Measurements from ENCODE around the gene SHC4.
"Not testable (repeated sequence)": the region's sequence is repeated elsewhere in the genome, so short reads cannot be mapped to it uniquely, and the experiment has no call there.

The SHC4 gene

DNA sequence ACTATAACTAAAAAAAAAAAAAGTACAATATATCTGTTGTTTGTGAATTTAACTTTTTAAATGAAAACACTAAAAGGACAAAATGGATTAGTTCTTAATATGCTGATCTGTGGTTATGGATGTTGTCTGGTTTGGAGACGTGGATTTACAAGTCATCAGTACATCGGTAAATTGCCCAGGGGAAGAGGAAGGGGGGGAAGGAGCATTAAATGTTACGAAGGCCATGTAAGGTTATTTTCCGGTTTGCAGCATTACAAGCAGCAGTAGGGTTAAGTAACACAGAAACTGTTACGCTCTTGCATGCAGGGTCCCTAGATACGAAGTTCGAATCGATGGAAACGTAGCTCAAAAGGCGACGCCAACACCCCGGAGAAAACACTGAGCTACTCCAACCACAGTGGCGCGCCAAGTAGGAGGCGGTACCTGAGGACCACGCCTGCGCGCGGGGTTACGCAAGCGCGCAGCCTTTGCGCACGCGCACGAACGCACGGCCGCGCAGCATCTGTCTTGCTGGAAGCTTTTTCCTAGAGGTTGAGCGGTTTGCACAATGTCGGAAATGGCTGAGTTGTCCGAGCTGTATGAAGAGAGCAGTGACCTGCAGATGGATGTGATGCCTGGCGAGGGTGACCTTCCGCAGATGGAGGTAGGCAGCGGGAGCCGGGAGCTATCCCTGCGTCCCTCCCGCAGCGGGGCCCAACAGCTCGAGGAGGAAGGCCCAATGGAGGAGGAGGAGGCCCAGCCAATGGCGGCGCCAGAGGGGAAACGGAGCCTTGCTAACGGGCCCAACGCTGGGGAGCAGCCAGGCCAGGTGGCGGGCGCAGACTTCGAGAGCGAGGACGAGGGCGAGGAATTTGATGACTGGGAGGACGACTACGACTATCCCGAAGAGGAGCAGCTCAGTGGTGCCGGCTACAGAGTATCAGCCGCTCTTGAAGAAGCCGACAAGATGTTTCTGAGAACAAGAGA lies 85.8 kb downstream of the SHC4 start, which contains the start of gene EID1:
EID1 (plus strand) TSS at position 505 of the 966 bp plus-strand sequence; CDS start at position 548, 43 bp downstream.
- peak; percentile 83 for DNase-seq

DNA sequence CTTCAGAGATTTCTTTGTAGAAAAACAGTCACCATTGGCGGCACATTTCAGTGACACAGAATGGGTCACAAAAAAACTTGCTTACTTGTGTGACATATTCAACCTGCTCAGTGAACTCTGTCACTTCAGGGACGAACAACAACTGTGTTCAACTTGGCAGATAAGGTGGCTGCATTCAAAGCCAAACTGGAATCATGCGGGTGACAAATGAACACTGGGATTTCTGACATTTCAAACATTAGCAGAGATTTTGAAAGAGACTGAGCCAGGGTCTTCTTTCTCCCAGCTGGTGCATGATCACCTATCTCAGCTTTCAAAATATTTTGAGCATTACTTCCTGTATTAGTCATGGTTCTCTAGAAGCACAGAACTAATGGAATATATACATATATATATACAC lies 87.7 kb downstream of the SHC4 start:
- no peak for DNase-seq

DNA sequence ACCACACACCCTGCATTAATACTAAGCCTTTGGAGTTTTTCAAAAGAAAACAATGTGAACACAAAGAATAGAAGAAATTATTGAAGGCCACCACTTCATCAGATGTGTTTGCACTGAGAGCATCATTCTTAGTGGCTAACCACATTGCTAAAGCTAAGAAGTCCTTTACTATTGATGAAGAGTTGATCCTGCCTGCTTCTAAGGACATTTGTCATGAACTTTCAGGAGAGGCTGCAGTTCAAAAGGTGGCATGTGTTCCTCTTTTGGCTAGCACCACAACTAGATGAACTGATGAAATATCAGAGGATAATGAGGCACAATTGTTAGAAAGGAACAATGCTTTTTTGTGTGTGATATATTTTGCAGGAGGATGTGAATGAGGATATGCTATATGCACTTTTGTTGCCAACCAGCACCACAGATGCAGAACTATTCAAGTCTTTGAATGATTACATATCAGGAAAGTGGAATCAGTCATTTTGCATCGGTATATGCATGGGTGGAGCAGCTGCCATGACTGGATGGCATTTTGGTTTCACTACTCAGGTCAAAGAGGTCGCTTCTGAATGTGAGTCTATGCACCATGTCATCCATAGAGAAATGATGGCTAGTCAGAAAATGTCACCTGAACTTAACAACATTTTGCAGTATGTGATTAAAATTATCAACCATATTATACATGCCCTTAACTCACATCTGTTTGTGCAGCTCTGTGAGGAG lies 88.3 kb downstream of the SHC4 start:
- DNase-seq, result no peak

DNA sequence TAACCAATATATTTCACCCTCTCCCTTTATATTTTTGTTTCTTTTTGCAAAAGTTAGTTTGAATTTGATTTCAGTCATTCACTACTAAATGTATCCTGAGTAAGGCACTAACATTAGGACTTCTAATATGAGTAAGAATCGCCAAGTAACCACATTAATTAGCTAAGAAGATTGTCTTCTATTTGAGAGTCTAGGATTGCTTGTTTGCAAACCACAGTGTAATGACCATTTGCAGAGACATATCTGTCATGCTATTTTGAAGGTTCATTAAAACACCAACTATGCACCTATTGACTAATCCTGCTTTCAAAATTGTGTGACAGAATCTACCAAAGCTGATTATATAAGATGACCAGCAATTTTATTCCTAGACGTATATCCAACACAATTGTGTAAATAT lies 91.1 kb downstream of the SHC4 start:
- DNase-seq, result no peak

DNA sequence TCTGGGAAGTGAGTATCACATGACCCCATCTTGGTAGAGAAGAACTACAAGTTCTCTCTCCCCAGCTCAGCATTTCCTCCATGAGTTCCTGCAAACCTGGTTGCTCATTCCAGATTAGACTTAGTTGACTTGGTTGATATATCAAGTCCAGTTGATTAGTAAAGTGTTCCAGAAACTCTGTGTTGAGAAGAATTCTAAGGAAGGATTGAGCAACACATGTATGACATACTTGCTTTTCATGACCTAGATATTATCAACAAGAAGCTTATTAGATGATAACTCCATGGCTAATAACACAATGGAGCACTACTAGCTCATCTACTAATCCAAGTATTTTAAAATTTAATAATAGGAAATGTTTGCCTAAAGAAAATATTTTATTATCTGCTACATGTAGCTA lies 92.2 kb downstream of the SHC4 start:
- no peak for DNase-seq

DNA sequence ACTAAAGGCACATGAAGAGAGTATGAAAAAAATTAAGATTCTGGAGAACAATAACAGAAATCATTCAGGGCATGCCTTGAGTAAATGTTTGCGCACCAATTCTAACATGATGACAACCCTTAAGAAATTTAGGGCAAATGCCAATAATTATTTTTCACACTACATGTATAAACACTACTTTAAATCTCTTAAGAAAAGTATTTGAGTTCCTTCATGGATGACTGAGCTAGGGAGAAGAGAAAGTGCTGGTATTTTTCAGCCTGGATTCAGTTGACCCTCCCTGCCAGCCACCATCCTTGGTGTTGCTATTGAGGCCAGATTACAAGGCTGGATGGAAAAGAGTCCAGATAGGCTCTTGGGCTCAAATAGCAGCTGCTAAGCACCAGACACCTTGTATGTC lies 93.8 kb downstream of the SHC4 start:
- DNase-seq, result no peak

DNA sequence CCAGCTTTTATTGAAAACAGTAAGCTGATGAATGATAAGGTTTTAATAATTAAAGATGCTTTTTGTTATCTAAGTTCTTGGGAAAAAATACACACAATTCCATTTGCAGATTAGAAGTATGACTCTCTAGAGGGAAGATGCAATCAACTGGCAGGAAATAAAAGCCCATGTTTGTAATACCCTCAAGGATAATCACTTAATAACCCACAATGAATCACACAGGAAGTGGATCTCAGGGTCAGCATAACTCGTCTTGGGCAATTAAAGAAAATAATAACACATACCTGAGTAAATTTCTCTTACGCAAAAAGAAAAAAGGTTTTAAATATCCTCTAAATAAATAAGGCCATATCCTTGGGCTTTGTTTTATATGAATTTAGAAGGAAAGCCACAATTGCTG lies 95.2 kb downstream of the SHC4 start:
- DNase-seq, result no peak

DNA sequence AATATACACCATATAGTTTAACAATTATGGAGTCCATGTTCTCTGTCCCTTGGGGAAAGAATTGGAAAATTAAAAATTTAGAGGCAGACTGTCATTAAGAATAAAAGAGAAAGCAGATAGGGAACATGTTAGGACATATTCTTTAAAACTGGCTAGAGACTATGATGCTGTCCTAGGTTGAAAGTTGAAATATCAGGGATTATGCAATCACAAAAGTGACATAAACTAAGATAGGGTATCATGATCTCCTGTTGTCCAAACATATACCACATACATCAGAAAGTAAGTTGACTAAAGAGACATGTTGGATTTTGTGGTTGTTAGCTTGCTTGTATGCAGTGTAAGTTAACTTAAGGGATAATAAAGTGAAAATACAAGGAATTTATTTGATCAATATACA lies 95.7 kb downstream of the SHC4 start:
- DNase-seq, result no peak

DNA sequence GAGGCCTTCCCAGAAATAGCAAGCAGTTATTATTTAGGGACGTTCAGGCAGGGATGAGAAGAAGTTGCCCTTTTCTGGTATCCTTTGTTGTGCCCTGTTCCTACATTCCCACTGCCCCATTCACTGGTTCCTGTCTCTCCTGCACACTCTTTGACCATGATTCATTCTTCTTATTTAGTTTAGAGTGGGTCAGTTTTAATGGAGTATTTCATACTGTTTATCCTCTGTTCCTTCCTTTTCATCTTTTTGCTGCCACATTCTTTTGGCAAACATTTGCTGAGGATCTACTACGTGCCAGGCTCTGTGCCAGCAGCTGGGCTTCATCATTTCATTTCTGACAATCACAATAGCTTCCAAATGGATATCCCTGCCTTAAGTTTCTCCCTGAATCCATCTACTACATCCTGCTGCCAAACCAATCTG lies 97.6 kb downstream of the SHC4 start:
- no peak for DNase-seq

DNA sequence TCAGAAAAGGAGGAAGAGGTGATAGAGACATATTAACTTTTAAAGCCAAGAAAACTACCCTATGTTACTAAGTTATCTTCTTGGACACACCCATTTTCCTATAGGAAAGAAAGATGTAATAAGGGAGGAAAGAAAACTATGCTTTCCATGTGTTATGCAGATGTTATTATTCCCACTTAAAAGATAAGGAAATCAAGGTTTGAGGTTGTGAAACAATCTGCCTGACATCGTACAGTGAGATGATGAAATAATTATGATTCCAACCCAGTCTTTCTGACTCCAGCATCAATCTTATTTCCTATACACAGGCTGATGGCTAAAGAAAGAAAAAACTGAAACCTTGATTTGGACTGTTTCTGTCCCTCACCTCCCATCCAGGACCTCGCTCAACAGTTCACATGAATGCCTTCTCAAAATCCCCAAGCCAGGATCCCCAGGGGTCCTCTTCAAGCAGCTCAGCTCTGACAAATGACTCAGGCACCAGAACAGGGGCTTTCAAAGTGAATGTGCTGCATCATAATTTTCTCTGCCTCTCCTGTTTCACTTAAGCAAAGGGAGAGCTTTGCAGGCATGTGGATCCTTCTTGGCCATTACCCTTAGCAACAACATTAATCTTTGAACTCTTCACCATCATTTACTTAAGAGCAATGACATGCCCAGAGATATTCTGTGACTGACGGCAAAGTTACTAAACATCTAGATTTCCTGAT lies 98.2 kb downstream of the SHC4 start:
- no peak for DNase-seq

DNA sequence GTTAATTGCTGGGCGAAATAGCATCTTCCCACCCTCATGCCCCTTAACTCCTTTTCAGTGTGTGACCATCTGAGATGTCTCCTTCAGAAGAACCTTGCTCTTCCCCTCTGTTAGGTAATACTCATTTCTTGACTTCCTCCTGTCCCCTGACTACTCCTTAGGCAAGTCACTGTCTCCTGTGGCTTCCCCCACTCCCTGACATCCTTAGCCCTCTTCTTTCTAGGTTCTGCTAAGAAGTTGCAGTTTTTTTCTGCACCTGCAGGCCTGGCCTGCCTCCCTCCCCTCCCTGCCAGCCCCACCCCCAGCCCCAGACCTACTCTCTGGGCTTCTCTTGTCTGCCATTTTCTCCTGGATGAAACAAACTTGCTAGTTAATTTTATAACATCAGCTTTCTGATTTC lies 101.0 kb downstream of the SHC4 start:
- no peak for DNase-seq

DNA sequence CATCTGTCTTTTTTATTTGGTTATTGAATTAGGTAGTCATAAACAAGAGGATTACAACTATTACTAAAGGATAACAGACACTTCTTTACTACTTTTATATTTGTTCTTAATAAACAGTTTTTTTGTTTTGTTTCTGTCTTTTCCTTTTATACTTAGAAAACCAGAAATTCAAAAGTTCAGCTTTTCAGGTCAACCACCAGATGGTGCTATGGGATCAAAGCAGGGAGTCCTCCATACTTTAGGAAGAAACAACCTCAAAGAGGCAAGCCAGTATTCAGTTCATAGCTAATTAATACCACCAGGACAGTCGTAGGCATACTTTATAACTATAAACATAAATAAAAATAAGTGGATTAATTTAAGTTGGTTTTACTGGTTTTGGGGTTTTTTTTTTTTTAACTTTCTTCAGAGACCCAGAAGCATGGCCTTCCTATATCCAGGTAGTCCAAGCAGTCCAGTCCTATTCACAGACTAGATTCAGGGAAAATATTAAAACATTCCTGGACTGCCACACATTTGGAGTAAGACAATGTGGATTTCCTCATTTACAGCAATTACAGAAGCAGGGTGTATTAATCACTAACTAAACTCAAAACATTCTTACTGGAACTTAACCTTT lies 101.8 kb downstream of the SHC4 start:
- no peak for DNase-seq

DNA sequence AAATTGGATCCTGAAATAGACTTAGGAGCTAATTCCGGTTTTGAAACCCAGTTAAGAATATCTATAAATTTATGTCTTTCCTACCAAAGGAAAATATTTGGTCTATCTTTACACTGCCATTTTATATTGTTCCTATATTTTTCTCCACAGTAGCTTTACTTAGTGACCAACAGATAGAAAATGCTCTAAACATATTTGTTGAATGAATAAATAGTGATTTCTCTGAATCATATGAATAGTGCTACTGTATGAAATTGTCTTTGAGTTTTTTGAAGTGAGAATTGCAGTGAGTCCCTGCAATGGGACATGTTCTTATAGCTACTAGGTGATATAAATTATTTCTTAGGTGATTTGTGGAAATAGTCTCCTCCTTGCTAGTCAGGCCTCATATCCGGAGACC lies 104.3 kb downstream of the SHC4 start:
- no peak for DNase-seq

DNA sequence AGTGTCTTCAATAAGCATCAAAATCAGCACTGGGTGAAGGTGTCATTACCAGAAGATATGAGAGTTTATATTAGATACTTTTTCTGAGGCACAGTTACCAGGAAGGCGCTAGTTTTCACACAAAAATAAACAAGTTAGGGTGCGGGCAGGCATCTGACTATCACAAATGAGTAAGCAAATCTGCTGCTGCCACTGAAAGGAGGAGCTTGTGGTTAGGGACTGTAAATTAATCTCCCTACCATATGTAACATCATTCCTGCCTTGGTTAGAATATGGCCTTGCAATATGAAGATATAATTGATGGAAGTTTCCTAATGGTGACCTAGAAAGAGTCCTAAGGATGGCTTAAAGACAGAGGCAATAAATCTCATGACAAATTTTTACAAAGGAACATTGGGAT lies 105.3 kb downstream of the SHC4 start:
- DNase-seq, result no peak

DNA sequence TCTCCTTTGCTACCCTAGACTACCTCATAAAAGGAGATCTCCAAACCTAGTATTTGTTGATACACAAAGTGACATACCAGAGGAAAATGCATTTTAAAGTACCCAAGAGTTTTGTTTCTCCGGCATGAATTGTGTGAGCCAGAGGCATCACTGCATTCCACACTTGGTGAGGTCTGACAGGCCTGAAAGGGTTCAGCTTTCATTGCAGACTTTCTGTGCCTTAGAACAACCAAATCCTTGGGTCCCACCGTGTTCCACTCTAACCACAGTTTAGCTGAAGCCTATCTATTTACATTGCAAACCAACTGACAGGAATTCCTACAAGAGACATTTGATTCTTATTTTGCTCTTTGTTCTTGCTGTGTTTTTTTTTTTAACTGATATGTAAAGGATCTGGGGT lies 106.8 kb downstream of the SHC4 start:
- no peak for DNase-seq

DNA sequence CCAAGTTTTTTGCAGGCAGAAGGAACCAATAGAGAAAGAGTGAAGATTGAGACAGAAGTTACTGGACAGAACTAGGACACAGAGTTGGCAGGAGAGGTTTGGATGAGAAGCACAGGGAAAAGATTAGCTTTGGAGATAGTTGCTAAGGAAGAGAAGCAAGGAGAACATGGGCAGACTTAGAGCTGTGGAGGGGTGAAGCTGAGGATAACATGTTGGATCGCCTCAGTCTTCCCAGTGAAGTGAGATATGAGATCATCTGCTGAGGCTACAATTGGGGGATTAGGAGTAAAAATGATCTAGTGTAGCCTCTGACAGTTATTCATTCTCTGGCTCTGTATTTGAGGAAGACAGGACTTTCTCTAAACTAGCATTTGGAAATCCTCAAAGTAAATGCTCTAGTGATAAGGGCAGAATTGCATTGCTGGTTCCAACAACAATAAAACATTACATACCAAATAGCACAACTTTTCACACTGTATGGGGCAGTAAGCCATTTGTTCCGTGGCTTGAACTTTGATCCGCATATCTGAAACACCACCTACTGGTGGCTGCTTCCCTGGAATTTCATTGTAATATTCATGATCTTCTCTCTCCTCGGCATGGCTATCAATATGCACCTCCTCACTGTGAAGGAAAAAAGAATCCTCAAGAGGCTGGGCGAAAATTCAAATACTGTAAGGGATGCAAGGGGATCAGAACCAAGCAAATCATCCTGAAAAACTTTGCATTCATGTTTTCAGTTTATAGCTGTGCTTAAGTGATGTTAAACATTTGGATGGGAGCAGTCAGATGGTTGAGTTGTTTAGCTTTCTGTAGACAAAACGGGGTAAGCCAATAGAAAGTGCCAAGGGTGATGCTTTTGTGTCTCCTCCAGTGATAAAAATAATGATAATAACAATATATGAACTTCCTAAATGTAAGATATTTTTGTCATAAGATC lies 107.9 kb downstream of the SHC4 start:
- DNase-seq, result no peak

DNA sequence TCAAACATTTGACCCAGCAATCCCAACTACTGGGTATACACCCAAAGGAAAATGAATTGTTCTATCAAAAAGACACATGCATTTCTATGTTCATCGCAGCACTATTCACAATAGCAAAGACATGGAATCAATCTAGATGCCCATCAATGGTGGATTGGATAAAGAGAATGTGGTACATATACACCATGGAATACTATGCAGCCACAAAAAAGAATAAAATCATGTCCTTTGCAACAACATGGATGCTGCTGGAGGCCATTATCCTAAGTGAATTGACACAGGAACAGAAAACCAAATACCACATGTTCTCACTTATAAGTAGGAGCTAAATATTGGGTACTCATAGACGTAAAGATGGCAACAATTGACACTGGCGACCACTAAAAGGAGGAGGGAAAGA lies 109.3 kb downstream of the SHC4 start:
- DNase-seq, result not testable (repeated sequence)

DNA sequence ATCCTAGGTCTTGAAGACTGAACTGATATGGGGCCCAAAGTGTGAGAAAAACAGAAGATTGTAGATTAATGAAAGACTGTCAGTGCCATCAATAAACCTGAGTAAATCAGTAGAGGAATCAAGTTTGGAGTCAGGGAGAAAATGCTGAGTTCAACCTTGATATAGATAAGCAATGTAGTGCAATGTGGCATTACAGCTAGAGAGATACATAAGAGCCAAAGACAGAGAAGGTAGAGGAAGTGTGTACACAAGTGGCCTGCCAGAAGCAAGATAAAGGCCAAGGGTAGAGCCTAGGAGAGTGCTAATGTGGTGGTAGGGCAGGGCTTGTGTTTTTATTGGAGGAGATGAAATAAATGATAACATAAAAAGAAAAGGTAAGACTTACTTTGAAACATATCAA lies 111.8 kb downstream of the SHC4 start:
- no peak for DNase-seq

DNA sequence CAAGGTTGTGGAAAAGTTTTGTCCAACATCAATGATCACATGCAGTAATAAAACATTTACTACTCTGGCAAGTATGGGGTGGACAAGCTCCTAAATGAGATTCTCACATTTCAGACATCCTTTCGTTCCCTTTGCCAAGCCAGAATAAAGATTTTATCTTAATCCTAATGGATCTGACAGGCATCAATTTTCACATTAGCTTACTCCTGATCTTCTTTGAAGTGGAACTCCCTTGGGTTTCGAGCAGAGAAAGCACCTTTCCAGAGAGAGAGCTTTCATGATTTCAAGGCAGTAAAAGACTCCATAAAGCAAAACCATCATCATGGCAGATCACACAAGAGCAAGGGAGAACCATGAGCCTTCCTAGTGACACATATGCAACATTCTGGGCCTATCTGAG lies 113.1 kb downstream of the SHC4 start:
- no peak for DNase-seq

DNA sequence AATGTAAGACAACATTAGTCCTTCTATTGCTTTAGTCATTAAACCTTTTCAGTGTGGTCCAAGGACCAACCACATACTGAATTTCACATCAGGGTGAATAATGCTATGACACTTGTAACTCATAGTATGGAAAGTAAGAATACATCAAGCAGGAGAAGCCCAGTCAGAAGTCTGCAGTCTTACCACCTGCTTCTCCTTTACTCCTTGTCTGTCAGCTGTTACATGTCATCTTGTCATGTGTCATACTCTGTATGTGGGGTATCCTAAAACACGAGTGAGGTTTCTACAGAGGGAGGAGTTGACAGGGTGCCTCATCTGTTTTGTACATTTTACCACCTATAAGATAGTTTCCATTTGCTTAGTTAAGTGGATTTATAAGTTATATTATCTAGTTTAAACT lies 118.6 kb downstream of the SHC4 start:
- no peak for DNase-seq

DNA sequence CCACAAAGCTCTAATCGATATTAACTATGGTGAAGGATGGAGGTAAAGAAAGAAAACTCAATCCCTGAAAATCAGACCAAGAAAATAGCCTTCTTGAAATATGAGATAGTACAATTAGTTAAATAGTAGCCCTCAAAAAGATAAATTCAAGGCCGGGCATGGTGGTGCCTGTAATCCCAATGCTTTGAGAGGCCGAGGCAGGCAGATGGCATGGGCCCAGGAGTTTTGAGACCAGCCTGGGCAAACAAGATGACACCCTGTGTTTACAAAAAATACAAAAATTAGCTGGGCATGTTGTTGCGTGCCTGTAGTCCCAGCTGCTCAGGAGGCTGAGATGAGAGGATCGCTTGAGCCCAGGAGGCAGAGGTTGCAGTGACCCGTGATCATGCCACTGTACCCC lies 121.2 kb downstream of the SHC4 start:
- no peak for DNase-seq

DNA sequence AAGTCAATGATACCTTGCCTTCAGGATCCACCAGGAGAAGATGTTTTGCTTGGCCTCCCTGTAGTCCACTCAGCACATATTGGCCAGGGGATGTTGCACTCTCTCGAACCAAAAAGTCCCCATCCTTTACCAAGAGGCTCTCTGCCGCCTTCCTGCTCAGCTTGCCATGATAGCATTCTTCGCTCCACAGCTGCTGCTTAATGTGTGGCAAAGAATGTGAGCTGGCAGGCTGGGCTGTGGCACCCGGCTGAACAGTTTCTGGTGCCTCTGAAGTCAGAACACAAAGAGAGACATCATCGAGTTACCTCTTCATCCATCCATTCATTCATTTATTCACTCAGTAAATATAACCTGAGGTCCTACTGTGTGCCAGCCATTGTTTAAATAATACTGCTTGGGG lies 129.0 kb downstream of the SHC4 start:
- DNase-seq, result no peak
